IPS-18c (cell line): Measurements from ENCODE around the gene BABAM2.
"Not testable (repeated sequence)": the region's sequence is repeated elsewhere in the genome, so short reads cannot be mapped to it uniquely, and the experiment has no call there.

Source experiments
- H3K4me3 ChIP-seq: 2 replicates; pipeline ENCODE4 v1.7.0; 2013; ENCODE audit warnings: low read depth, mild to moderate bottlenecking, low read length, moderate library complexity; ENCODE audit not compliant: insufficient read depth
- H3K9me3 ChIP-seq: one replicate; pipeline ENCODE4 v1.6.1; 2013; ENCODE audit warnings: mild to moderate bottlenecking, low read length, moderate library complexity; ENCODE audit not compliant: control insufficient read depth, insufficient read depth

BABAM2 gene

DNA sequence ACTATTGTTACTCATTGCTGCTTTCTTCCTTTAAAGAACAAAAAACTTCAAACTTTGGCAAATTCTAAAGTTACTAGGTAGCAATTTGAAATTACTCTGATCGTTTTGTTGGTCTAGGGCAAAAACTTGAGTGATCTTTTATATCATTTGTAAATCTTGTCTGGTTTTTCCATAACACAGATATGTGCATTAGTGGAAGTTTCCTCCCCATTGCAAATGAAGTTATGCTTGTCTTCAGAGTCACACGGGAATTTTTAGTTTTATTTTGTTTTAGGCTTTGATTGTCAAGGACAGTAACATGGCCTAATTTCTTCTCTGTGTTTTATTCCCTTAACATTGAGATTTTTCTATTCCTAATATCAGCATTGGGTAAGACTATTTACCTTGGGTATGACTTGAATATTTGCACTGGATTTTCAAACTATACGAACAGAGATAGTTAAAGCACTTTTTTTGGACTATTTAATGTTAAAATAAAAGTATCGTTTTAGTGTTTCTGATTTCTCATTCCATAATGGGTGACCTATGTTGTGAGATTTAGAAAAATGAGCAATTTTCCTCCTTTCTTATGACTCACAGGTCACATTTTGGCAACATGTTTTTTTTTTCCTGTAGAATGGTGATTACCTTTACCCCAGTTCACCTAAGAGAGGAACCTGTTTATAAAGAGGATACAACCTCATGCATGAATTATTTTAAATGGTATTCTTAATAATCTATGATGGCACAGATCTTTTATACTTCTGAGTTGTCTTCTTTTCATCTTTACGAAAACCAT, 65.0 kb downstream of the BABAM2 start:
- H3K9me3 ChIP-seq, result no peaks in the 10 kb centered on the region
- no peak overlapping the region for H3K4me3 ChIP-seq

DNA sequence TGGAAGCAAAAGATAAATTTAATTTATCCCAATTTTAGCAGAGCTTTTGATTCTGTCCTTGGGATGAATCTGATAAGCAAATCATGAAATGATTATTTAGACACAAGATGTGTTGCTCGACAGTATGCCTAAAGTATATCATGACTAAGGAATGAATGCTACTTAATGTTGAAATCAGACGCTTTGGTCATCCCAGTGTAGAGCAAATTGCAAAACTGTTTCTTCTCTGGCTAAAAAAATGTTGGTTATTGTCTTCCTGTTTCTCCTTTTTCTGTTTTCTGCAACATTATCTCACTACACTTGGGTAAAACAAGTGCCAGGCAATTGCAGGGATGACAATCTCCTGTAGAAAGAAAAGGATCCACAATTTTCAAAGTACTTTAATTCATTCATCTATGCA, 66.4 kb downstream of the BABAM2 start:
- no peaks in the 10 kb centered on the region for H3K9me3 ChIP-seq
- H3K4me3 ChIP-seq, result no peak overlapping the region

DNA sequence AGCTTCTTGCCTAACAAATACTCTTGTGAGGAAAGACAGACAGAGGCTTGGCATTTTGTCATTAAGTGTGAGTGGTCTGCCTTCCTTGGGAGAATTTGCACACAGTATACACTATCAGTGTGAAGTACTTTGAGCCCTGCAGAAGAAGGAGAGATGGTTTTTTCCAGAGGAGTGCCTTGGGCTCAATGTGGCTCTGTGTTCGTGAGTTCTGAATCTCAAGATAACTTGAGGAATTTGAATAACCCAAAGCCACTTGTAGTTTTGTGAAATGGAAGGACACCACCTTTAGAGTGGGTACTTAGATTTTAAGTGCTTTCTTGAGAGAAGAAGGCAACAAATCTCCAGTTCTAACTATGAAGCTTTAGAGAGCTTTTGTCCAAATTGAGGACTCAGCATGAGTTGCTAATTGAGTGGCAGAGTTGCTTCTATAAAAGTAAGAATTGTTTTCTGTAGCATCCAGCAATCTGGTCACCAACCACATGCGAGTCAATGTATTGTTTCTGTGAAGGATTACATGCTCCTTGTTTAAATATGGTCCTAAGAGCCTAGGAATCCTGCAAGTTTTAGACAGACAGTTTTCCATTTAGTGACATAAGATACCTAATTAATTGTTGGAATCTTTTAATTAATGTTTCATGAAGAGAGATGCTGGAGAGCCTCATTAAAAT, 68.3 kb downstream of the BABAM2 start:
- Histone ChIP-seq H3K4me3 (no peak overlapping the region), H3K9me3 (no peaks in the 10 kb centered on the region)

DNA sequence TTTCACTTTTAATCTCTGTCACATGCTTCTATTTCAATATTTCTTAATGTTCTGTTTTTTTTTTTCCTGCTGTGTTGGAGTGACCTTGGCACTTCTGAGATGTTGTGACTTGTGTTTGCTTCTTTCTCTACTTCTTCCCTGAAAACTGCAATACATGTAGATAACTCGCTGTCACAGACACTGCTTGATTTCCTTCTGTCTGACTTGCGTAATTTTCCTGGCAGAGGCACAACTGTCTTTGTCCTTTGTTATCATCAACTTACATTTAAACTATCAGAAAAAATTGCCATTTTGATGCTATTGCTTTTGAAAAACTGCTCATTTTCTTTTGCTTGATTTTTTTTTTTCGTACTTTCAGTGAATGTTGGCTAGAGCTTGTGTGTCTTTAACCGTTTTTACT, 69.0 kb downstream of the BABAM2 start:
- H3K4me3 ChIP-seq, result no peak overlapping the region
- H3K9me3 ChIP-seq, result no peaks in the 10 kb centered on the region

DNA sequence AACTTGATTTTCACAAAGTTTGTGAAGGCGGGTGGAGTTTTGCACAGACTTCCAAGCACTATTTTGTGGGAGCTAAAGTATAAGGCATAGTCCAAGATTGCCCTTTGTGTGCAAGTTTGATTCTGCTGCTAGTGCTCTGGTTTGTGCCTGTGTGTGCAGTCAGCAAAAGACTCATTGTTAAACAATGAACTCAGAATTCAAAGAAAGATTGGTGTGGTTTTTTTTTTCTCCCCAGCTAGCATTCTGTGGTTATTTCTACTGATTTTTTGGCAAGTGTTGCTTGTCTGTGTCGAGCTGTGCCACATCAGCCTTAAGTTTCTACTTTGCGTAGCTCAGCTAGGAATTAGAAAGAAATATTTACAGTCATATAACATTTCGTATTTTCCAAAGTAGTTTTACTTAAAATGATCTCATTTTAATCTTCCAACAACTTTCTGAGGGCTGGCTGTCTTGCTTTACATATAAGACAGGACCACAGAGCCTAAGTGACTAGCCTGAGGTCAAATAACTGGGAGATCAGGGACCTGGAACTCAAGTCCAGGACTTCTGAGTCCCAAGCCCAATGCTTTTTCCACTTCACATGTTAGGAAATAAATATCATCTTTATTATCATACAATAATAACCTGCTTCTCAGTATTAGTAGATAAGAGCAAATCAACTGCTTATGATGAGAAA, 69.8 kb downstream of the BABAM2 start:
- no peaks in the 10 kb centered on the region for H3K9me3 ChIP-seq
- no peak overlapping the region for H3K4me3 ChIP-seq

DNA sequence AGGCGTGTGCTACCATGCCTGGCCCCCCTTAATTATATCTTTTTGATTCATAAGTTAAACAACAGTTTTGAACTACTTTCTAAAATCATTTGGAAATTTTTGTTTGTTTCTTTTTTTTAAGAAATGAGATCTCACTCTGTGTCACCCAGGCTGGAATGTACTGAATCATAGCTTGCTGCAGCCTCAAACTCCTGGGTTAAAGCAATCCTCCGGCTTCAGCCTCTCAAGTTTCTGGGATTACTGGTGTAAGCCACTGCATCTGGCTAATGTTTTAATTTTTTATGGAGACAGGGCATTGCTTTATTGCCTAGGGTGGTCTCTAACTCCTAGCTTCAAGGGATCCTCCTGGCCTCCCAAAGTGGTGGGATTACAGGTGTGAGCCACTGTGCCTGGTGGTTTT, 71.5 kb downstream of the BABAM2 start:
- Histone ChIP-seq H3K4me3 (no peak overlapping the region), H3K9me3 (peaks cover 2% of the 10 kb centered on the region)

DNA sequence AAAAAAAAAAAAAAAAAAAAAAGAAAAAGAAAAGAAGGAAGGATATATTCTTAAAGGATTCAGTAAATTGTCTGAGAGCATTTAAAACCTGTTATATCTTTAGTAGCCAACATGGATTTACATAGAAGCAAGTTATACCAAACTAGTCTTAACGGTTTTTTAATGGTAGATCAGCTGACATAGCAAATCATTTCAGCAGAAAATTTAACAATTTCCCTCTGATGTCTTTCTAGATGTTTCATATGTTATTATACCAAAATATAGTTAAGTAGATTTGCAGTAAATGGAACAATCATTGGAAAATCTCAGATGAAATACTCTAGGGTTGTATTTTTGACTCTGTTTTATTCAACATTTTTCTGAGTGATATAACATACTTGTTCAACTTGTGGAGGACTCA, 72.9 kb downstream of the BABAM2 start:
- H3K9me3 ChIP-seq, result peaks cover 5% of the 10 kb centered on the region
- H3K4me3 ChIP-seq, result no peak overlapping the region

DNA sequence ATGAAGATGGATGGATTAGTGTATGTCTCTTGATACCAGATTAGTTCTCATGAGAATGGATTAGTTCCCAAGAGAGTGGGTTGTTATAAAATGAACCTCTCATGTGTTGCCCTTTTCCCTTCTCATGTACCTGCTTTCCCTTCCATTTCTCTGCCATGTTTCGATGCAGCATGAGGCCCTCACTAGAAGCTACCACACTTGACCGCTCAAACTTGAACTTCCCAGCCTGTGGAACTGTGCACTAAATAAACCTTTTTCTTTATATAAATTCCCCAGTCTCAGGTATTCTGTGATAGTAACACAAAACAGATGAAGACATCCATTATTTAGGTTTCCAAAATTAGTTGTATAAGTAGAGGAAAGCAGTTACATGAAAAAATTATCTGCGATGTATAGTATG, 73.5 kb downstream of the BABAM2 start:
- H3K9me3 ChIP-seq, result peaks cover 7% of the 10 kb centered on the region

DNA sequence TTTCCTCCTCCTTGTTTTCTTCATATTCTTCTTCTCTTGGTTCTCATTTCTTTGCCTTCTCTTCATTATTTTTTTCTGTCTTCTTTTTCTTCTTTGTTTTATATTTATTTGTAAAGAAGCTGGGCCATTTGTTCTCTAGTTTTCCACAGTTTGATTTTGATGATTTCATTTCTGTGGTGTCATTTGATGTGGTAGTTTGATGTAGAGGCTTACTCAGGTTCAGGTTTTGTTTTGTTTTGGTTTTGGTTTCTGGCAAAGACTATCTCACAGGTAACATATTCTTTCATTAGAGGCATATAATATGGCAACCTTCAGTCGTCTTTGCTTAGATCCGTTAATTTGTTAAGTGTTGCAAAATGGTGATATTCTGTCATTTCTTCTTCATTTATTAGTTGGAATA, 75.3 kb downstream of the BABAM2 start:
- H3K4me3 ChIP-seq, result no peak overlapping the region
- peaks cover 8% of the 10 kb centered on the region for H3K9me3 ChIP-seq

More for the DNA sequence above, 73.5 kb downstream of the BABAM2 start:
- H3K4me3 ChIP-seq, result no peak overlapping the region

DNA sequence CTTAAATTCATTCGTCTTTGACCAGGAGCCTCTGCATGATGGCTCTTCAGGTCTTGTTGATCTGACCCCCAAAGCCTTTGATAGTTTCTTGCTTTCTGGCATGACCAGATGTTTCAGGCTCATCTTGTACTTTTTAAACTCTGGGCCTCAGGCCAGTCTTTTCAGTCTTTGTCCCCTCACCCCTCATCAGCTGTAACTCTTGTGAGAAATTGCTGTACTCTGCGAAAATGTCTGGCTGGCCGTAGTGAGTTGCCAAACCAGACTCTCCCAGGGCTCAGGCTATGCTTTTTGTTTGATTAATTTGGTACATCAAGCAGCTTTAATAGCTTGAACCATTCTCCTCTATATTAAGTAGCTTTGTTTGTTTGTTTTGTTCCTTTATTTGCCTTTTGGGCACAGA, 75.9 kb downstream of the BABAM2 start:
- peaks cover 8% of the 10 kb centered on the region for H3K9me3 ChIP-seq

DNA sequence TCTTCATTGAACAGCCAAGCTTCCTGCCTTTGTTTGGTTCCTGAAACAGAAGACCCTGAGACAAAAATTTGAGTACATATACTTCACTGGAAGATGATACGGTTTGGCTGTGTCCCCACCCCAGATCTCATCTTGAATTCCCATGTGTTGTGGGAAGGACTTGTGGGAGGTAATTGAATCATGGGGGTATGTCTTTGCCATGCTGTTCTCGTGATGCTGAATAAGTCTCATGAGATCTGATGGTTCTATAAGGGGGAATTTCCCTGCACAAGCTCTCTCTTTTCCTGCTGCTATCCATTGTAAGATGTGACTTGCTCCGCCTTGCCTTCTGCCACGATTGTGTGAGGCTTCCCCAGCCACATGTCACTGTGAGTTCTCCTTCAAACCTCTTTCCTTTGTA, 76.5 kb downstream of the BABAM2 start:
- Histone ChIP-seq H3K9me3 (peaks cover 8% of the 10 kb centered on the region), H3K4me3 (no peak overlapping the region)

More for the DNA sequence above, 75.9 kb downstream of the BABAM2 start:
- no peak overlapping the region for H3K4me3 ChIP-seq

DNA sequence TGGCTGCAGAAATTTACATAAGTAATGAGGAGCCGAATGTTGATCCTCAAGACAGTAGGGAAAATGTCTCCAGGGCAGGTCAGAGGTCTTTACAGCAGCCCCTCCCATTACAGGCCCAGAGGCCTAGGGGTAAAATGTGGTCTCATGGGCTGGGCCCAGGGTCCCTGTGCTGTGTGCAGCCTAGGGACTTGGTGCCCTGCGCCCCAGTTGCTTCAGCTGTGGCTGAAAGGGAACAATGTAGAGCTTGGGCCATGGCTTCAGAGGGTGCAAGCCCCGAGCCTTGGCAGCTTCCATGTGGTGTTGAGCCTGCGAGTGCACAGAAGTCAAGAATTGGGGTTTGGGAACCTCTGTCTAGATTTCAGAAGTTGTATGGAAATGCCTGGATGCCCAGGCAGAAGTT, 77.5 kb downstream of the BABAM2 start:
- H3K4me3 ChIP-seq, H3K9me3 ChIP-seq: not testable (repeated sequence)

DNA sequence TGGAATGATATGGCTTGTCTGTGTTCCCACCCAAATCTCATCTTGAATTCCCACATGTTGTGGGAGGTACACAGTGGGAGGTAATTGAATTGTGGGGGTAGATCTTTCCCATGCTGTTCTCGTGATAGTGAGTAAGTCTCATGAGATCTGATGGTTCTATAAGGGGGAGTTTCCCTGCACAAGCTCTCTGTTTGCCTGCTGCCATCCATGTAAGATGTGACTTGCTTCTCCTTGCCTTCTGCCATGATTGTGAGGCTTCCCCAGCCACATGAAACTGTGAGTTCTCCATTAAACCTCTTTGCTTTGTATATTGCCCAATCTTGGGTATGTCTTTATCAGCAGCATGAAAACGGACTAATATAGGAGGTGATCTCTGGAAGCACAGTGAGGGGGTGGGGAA, 78.4 kb downstream of the BABAM2 start:
- not testable (repeated sequence) for H3K4me3 ChIP-seq, H3K9me3 ChIP-seq

DNA sequence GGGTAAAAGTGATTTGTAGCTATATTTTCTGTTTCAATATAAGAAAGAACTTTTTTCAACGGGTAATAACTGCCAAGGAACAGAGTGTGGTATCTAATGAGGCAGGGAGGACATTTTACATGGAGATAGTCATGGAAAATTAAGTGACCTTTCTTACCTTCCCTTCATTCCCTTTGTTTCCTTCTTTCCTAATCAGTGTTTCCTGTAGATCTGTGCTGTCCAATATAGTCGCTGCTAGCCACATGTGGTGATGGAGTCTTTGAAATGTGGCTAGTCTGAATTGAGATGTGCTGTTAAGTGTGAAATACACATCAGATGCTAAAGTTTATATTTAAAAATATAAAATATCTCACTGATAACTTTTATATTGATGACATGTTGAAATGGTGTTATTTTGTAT, 81.8 kb downstream of the BABAM2 start:
- peaks cover 6% of the 10 kb centered on the region for H3K9me3 ChIP-seq

DNA sequence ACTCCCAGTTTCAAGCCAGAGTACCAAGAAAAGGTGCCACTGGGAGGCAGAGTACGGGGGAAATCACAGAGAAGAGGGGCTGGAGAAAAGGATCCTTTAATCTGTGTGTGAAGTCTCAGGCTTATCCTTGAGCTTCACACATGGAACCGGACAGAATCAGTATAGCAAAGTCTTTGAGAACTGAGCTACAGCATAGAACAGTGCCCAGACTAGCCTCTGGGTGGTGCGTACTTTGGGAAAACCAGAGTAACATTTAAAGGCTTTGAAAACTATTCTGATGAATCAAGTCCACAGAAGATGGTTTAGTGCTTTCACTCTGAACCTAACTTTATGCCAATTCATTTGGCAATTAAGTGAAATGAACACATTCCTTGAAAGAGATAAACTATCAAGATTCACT, 83.1 kb downstream of the BABAM2 start:
- Histone ChIP-seq H3K4me3 (no peak overlapping the region), H3K9me3 (peaks cover 3% of the 10 kb centered on the region)

More for the DNA sequence above, 81.8 kb downstream of the BABAM2 start:
- no peak overlapping the region for H3K4me3 ChIP-seq

DNA sequence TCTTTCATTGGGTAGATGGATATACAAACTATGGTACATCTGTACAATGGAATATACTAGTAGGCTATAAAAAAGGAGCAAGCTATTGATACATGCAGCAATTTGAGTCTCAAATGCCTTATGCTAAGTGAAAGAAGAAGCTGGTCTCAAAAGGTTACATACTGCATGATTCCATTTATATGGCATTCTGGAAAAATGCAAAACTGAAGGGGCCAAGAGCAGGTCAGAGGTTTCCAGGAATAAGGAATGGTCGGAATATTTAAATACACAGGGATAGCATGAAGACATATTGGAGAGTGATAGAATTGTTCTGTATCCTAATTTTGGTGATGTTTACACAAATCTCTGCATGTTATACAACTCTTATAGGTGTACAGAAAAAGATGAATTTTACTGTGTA, 85.8 kb downstream of the BABAM2 start:
- Histone ChIP-seq H3K9me3 (no peaks in the 10 kb centered on the region), H3K4me3 (no peak overlapping the region)

DNA sequence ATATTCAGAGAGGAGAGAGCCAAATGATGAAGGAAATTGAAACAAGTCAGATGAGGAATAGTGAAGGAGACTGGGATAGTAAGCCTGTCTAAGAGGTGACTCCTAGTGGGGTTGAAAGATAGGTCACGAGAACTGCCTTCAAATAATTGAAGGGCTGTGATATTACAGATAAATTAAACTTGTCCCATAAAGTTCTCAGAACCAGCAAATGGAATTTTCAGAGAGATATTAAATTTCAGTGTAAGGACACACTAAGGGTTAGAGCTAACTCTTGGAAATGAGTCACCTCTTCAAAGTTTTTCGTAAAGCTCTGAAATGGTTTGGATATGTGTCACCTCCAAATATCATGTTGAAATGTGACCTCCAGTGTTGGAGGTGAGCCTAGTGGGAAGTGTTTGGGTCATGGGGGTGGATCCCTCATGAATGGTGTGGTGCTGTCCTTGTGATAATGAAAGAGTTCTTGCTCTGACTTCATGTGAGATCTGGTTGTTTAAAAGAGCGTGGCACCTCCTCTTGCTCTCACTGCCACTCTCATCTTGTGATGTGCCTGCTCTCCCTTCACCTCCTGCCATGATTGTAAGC, 87.3 kb downstream of the BABAM2 start:
- Histone ChIP-seq H3K4me3 (no peak overlapping the region), H3K9me3 (no peaks in the 10 kb centered on the region)

DNA sequence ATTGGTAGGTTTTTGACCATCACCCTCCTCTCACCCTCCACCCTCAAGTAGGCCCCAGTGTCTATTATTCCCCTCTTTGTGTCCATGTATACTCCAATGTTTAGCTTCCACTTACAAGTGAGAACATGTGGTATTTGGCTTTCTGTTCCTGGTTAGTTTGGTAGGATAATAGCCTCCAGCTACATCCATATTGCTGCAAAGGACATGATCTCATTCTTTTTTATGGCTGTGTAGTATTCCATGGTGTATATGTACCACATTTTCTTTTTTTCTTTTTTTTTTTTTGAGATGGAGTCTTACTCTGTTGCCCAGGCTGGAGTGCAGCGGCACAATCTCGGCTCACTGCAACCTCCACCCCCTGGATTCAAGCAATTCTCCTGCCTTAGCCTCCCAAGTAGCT, 88.2 kb downstream of the BABAM2 start:
- not testable (repeated sequence) for H3K4me3 ChIP-seq

More for the DNA sequence above, 88.2 kb downstream of the BABAM2 start:
- H3K9me3 ChIP-seq, result not testable (repeated sequence)
